CD4-positive, alpha-beta memory T cell (primary cell): ENCODE measurements around the gene FOXA3. TPM values are rescaled to one million over a fixed set of nuclear protein-coding genes. Genes with fewer than 3 reads are reported as not detected.

Source experiments
- CTCF ChIA-PET: fragments of 350-600 bp; sonication (Branson Sonifier 250); formaldehyde crosslinking; loops from one replicate; lab custom pipeline; 2021; ENCODE audit warnings: inconsistent platforms; ENCODE audit not compliant: partially characterized antibody; lab: Charles Lee
- POLR2A ChIA-PET: fragments of 350-600 bp; sonication (Branson Sonifier 250); formaldehyde crosslinking; loops from one replicate; lab custom pipeline; 2021; ENCODE audit not compliant: partially characterized antibody; lab: Charles Lee
- DNase-seq, 5 donors: peaks; one replicate each; pipeline versions ENCODE4 v3.0.0 to v3.0.0-alpha.2; 2020 to 2022; ENCODE audit warnings: mixed read lengths in 1 of 5
- H3K27ac ChIP-seq: one replicate; pipeline ENCODE4 v1.7.0; 2013; ENCODE audit warnings: low read depth, low read length
- H3K27me3 ChIP-seq: 2 replicates; pipeline ENCODE4 v1.7.0; 2013; ENCODE audit warnings: mild to moderate bottlenecking, low read length, moderate library complexity; ENCODE audit not compliant: insufficient read depth
- H3K36me3 ChIP-seq: 2 replicates; pipeline ENCODE4 v1.7.0; 2013; ENCODE audit warnings: mild to moderate bottlenecking, low read length, moderate library complexity; ENCODE audit not compliant: insufficient read depth
- H3K4me1 ChIP-seq: 2 replicates; pipeline ENCODE4 v1.7.0; 2013; ENCODE audit warnings: mild to moderate bottlenecking, low read length, moderate library complexity; ENCODE audit not compliant: insufficient read depth
- H3K4me3 ChIP-seq, 2 donors: one replicate each; pipeline ENCODE4 v1.7.0; 2013; ENCODE audit warnings: low read length in 2 of 2, mild to moderate bottlenecking in 1 of 2
- H3K9me3 ChIP-seq, 2 donors: one replicate each; pipeline ENCODE4 v1.7.0; 2013; ENCODE audit warnings: low read length in 2 of 2, control low read depth in 1 of 2; ENCODE audit not compliant: control insufficient read depth in 1 of 2
- H3K27ac Mint-ChIP-seq, 7 donors: one replicate each; pipeline ENCODE4 v1.8.0; 2020 to 2021; ENCODE audit warnings: mixed read lengths in 7 of 7, mild to moderate bottlenecking in 6 of 7, inconsistent platforms in 3 of 7, moderate library complexity in 3 of 7
- H3K27me3 Mint-ChIP-seq, 2 donors: one replicate each; pipeline ENCODE4 v1.8.0; 2020 to 2021; ENCODE audit warnings: mixed read lengths in 2 of 2
- H3K36me3 Mint-ChIP-seq, 2 donors: one replicate each; pipeline ENCODE4 v1.8.0; 2020 to 2021; ENCODE audit warnings: mixed read lengths in 2 of 2, inconsistent platforms in 1 of 2, mild to moderate bottlenecking in 1 of 2
- H3K4me1 Mint-ChIP-seq, 4 donors: one replicate each; pipeline ENCODE4 v1.8.0; 2020 to 2021; ENCODE audit warnings: mixed read lengths in 4 of 4, mild to moderate bottlenecking in 1 of 4
- H3K4me3 Mint-ChIP-seq, 8 donors: one replicate each; pipeline ENCODE4 v1.8.0; 2020 to 2021; ENCODE audit warnings: mixed read lengths in 8 of 8, mild to moderate bottlenecking in 7 of 8, moderate library complexity in 6 of 8, inconsistent platforms in 3 of 8
- H3K9me3 Mint-ChIP-seq, 8 donors: one replicate each; pipeline ENCODE4 v1.8.0; 2020 to 2021; ENCODE audit warnings: mixed read lengths in 8 of 8, mild to moderate bottlenecking in 5 of 8, inconsistent platforms in 3 of 8, moderate library complexity in 1 of 8
- intact Hi-C: fragments of 100-400 bp; cut with micrococcal nuclease; formaldehyde crosslinking; loops from one replicate; pipeline ENCODE4 v1.15.1; 2023
- polyA plus RNA-seq, 2 donors: library from polyadenylated mRNA; unstranded; fragments of 300-500 nt; fragmentation: Illumina TruSeq; gene quantifications; one replicate each; pipeline ENCODE4 v1.2.3, GENCODE V29; 2021
- total RNA-seq, 2 experiments: library from RNA; stranded (reverse); gene quantifications; one replicate each; pipeline ENCODE4 v1.2.3, GENCODE V29; 2021

The FOXA3 gene
- total and polyA plus RNA-seq, 4 experiments from 2014 or later, result not detected

DNA sequence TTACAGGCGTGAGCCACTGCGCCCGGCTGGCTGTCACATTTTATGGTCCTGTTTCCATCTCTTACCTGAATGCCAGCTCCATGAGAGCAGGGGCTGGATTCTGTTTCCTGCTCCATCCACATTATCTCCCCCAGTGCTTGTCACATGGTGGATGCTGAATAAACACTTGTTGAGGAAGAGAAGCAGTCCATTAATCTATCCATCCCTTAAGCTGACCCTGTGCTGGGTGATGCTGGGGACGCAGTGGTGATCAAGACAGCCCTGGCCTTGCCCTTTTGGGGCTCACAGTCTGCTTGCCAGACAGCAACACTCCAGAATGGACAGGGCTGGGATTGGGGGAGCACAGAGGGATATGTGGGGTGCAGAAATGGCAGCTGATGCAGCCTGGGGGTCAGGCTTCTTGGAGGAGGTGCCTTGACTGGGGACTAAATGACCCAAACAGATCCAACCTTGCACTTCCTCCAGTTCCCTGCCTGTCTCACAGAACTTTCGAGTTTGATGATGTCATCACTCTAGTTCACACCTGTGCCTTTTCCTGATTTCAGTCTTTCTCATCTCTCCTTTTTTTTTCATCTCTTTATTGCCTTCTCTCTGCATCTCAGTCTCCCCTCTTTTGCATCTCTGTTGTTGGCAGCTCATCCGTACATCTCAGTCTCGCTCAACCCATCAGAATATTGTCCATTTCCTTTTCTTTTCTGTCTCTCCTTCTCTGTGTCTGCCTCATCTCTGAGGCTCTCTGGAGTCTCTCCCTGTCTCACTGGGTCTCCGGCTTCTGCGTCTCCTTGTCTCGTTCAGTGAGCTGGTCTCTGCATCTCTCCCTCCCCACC lies 17.2 kb downstream of the FOXA3 start:
- intact Hi-C loops, result no loop called here
- no peak overlapping the region for H3K4me3 ChIP-seq
- CTCF ChIA-PET, result interaction anchor here (0.7 to 4.2 kb wide), 8 partner anchors 11 to 112 kb away, joined by 3 to 38 read pairs (median 4); partner anchors contain the start of genes FOXA3, SIX5 and SYMPK
- H3K4me1 Mint-ChIP-seq, result peaks cover 17 to 44% (median 30%) of the 10 kb centered on the region in 4 donors
- peaks cover 4 to 7% of the 10 kb centered on the region in 2 donors for H3K36me3 Mint-ChIP-seq
- POLR2A ChIA-PET, result interaction anchor here (2.5 to 3.2 kb wide), 2 partner anchors 17 to 22 kb away, joined by 11 to 17 read pairs; partner anchors contain the start of genes FOXA3, MYPOP and SYMPK
- no peaks in the 10 kb centered on the region for H3K9me3 Mint-ChIP-seq
- H3K9me3 ChIP-seq, result no peaks in the 10 kb centered on the region
- H3K27me3 Mint-ChIP-seq, result peaks cover 6% of the 10 kb centered on the region in 2 donors
- peaks cover 47% of the 10 kb centered on the region for H3K4me1 ChIP-seq
- peak overlapping the region in 2 of 7 donors; percentile 13 to 73 for H3K27ac Mint-ChIP-seq
- no peak overlapping the region for H3K27ac ChIP-seq
- H3K4me3 Mint-ChIP-seq, result peak overlapping the region in 1 of 8 donors; percentile 29
- H3K27me3 ChIP-seq, result no peaks in the 10 kb centered on the region
- H3K36me3 ChIP-seq, result no peaks in the 10 kb centered on the region
- no peak for DNase-seq

DNA sequence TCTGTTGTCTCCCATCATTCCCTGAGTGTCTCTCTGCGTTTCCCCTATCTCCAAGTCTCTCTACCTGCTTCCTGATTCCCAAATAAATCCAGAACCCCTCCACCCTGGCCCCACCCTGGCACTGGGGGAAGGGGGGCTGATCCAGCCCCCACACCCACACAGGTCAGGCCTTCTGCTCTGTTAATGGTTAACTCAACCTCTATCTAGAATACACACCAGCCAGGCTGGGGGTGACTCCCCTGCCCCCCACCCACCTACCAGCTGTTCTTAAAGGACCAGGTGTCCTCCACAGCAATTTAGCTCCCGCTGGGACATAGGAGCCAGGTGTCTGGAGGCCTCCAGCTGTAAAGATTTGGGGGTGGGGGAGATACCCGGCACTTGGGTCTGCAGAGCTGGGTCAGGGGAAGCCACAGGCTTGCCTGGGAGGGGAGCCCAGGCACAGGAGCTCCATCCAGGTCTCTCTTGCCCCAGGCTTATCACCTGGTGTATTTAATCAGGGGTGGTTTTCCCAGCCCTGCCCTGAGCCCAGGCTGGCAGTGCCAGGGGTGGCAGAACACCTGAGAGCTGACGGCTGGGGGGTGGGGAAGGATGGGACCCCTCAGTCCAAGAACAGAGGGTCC lies 17.9 kb downstream of the FOXA3 start:
- H3K4me1 Mint-ChIP-seq, result peaks cover 18 to 49% (median 31%) of the 10 kb centered on the region in 4 donors
- ChIA-PET POLR2A (interaction anchor here (2.5 to 3.2 kb wide), 2 partner anchors 18 to 21 kb away, joined by 11 to 17 read pairs; partner anchors contain the start of genes FOXA3, MYPOP and SYMPK), CTCF (interaction anchor here (0.7 to 4.2 kb wide), 7 partner anchors 11 to 83 kb away, joined by 4 to 38 read pairs (median 4); partner anchors contain the start of genes FOXA3, MYPOP and SYMPK)
- no peak overlapping the region for H3K27ac ChIP-seq
- peaks cover 43% of the 10 kb centered on the region for H3K4me1 ChIP-seq
- H3K36me3 ChIP-seq, result no peaks in the 10 kb centered on the region
- peaks cover 6% of the 10 kb centered on the region in 2 donors for H3K27me3 Mint-ChIP-seq
- peak overlapping the region in 1 of 8 donors; percentile 29 for H3K4me3 Mint-ChIP-seq
- intact Hi-C loops, result no loop called here
- H3K9me3 Mint-ChIP-seq, result no peaks in the 10 kb centered on the region
- H3K27me3 ChIP-seq, result no peaks in the 10 kb centered on the region
- DNase-seq, result no peak
- no peak overlapping the region for H3K27ac Mint-ChIP-seq
- H3K4me3 ChIP-seq, result no peak overlapping the region
- peaks cover 4 to 13% of the 10 kb centered on the region in 2 donors for H3K36me3 Mint-ChIP-seq
- no peaks in the 10 kb centered on the region for H3K9me3 ChIP-seq

DNA sequence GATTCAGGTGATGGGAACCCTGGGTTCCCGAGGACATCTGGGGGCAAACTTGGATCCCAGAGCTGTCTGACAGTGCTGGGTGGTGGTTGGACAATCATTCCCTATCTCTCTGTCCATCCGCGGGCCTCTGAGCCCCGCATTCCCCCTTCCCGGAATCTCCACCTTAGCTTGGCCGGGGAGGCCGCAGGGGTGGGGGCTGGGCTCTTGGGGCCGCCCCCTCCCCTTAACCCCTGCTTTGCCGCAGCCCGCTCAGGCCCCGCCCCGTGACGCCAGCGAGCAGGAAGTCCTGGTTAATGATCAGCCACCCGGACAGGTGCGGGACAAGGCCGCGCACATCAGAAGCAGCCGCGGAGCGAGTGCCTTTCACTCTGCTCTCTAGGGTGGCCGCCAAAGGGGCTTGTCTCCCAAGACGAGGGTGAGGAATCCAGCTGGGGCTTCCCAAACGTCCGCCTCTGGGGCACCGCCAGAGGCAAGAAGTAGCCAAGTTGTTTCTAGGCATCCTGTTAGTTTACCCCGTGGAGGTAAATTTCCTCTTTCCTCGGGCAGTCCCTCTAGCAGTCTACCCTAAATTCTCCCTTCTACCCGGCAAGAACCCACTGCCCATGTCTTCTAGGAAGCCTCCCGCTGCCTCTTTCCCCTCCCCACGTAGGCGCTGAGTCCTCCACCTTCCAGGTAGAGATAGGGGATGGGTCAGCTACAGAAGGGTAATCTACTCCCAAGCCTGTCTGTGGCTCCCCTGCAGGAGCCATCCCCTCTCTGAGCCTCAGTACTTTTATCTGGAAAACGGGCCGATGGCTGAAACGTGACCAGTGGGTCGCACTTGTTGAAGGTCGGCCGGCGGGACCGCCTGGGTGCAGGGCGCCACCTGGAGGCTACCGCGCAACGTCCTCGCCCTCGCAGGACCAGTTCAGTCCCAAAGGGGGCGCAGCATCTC lies 18.8 kb downstream of the FOXA3 start:
- H3K36me3 Mint-ChIP-seq, result peaks cover 4 to 13% of the 10 kb centered on the region in 2 donors
- DNase-seq, result peak; percentile 76 to 82 (median 81)
- peak overlapping the region; percentile 56 to 88 (median 81) for H3K4me3 Mint-ChIP-seq
- intact Hi-C loops, result loop anchor here (1.0 kb wide), 1 partner anchor 66 kb away; no protein-coding TSS in a partner anchor
- H3K27ac ChIP-seq, result no peak overlapping the region
- H3K27me3 Mint-ChIP-seq, result peaks cover 4% of the 10 kb centered on the region in 2 donors
- H3K27ac Mint-ChIP-seq, result peak overlapping the region; percentile 16 to 93 (median 83)
- H3K9me3 ChIP-seq, result no peaks in the 10 kb centered on the region
- no peaks in the 10 kb centered on the region for H3K36me3 ChIP-seq
- ChIA-PET POLR2A (interaction anchor here (1.1 to 3.2 kb wide), 5 partner anchors 18 to 113 kb away, joined by 3 to 17 read pairs (median 9); partner anchors contain the start of genes CCDC61, FOXA3, MYPOP and SYMPK), CTCF (interaction anchor here (0.9 to 4.2 kb wide), 8 partner anchors 10 to 656 kb away, joined by 4 to 38 read pairs (median 4); partner anchors contain the start of genes FOXA3, MYPOP and SYMPK)
- peaks cover 40% of the 10 kb centered on the region for H3K4me1 ChIP-seq
- no peaks in the 10 kb centered on the region for H3K9me3 Mint-ChIP-seq
- peak overlapping the region in 1 of 2 donors; percentile 24 for H3K4me3 ChIP-seq
- no peaks in the 10 kb centered on the region for H3K27me3 ChIP-seq
- peaks cover 13 to 40% (median 28%) of the 10 kb centered on the region in 4 donors for H3K4me1 Mint-ChIP-seq

DNA sequence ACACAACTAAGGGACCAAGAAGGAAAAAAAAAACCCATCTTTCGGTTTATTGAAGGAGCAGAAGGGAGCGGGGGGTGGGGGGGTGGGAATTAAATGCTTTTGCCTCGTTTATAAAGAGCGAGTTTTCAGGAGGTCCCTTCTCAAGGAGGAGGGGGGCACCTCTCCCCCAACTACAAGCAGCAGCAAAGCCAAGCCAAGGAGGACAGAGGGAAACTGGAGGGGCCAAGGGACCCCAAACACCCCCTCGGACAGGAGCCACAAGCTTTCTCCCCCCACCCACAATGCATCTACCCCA lies 19.4 kb downstream of the FOXA3 start:
- H3K4me3 ChIP-seq, result no peak overlapping the region
- H3K36me3 Mint-ChIP-seq, result peaks cover 4 to 13% of the 10 kb centered on the region in 2 donors
- no peak overlapping the region for H3K27ac ChIP-seq
- H3K36me3 ChIP-seq, result no peaks in the 10 kb centered on the region
- H3K4me3 Mint-ChIP-seq, result peak overlapping the region; percentile 56 to 88 (median 81)
- peaks cover 40% of the 10 kb centered on the region for H3K4me1 ChIP-seq
- POLR2A ChIA-PET, result interaction anchor here (1.1 to 3.2 kb wide), 5 partner anchors 18 to 114 kb away, joined by 3 to 17 read pairs (median 9); partner anchors contain the start of genes CCDC61, FOXA3, MYPOP and SYMPK
- H3K27ac Mint-ChIP-seq, result peak overlapping the region; percentile 16 to 93 (median 83)
- no peaks in the 10 kb centered on the region for H3K9me3 Mint-ChIP-seq
- peaks cover 1 to 3% of the 10 kb centered on the region in 2 donors for H3K27me3 Mint-ChIP-seq
- no peaks in the 10 kb centered on the region for H3K9me3 ChIP-seq
- CTCF ChIA-PET, result interaction anchor here (1.1 to 4.2 kb wide), 4 partner anchors 19 to 134 kb away, joined by 4 to 38 read pairs (median 16); partner anchors contain the start of genes FOXA3, MYPOP and SYMPK
- peaks cover 12 to 39% (median 25%) of the 10 kb centered on the region in 4 donors for H3K4me1 Mint-ChIP-seq
- intact Hi-C loops, result loop anchor here (1.0 kb wide), 1 partner anchor 66 kb away; no protein-coding TSS in a partner anchor
- DNase-seq, result no peak
- H3K27me3 ChIP-seq, result no peaks in the 10 kb centered on the region

DNA sequence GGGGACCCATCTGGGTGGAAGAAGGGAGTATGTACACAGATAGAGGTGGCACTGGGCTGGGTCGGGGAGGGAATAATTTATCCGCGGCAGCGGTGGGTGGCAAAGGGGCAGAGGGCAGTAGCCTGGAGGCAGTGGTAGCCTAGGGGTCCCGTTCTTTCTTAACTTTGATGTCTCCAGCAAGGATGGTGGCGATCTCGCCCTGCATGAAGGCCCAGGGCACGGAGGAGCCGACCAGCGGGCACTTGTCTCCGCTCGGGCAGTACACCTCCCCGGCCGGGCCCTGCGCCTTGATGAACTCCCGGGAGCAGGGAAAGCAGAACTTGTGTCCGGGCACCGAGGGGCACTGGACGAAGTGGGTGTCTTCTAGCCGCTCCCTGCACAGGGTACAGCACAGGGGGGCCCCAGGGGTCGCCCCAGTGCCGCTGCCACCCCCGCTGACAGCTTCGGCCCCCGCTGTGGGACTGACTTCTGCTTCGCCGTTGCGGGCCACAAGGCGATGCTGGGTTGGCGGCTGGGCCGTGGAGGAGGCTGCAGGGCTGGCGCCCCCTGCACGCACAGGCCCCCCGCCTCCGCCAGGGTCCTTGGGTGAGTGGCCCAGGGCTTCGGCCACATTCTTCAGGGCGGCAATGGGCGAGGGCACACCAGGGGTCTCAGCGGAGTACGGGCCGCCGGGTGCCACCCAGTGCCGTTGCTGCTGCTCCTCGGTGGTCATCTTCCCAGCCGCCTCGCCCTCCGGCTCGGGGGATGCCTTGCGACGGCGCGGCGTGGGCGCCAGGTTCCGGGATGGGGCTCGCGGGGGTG lies 20.0 kb downstream of the FOXA3 start:
- Histone ChIP-seq H3K4me1 (peaks cover 40% of the 10 kb centered on the region), H3K9me3 (no peaks in the 10 kb centered on the region), H3K4me3 (no peak overlapping the region), H3K27ac (no peak overlapping the region), H3K36me3 (no peaks in the 10 kb centered on the region), H3K27me3 (no peaks in the 10 kb centered on the region)
- Mint-ChIP-seq H3K36me3 (peaks cover 4 to 13% of the 10 kb centered on the region in 2 donors), H3K4me3 (peak overlapping the region in 7 of 8 donors; percentile 8 to 88 (median 56)), H3K4me1 (peaks cover 12 to 39% (median 22%) of the 10 kb centered on the region in 4 donors), H3K27me3 (peaks cover 0 to 3% of the 10 kb centered on the region in 2 donors), H3K9me3 (no peaks in the 10 kb centered on the region), H3K27ac (peak overlapping the region in 3 of 7 donors; percentile 57 to 72 (median 62))
- intact Hi-C loops, result loop anchor here (1.0 kb wide), 1 partner anchor 67 kb away; no protein-coding TSS in a partner anchor
- ChIA-PET POLR2A (interaction anchor here (1.1 to 4.8 kb wide), 8 partner anchors 17 to 114 kb away, joined by 3 to 83 read pairs (median 10); partner anchors contain the start of genes CCDC61, FOXA3, MYPOP and SYMPK), CTCF (interaction anchor here (1.1 to 4.2 kb wide), 4 partner anchors 19 to 133 kb away, joined by 4 to 38 read pairs (median 16); partner anchors contain the start of genes FOXA3, MYPOP and SYMPK)
- no peak for DNase-seq
